GM12864 (cell line): ENCODE data around the gene HDC.

Experiments used
- DNase-seq: peaks from one replicate; pipeline ENCODE4 v3.0.0-alpha.2; 2011; ENCODE audit warnings: low read depth
- H3K4me3 ChIP-seq: 2 replicates; pipeline ENCODE4 v1.5.1; 2011; ENCODE audit warnings: mild to moderate bottlenecking, low read depth, low read length, control low read depth
- TF ChIP-seq, protein P1 (sequence below): IDR thresholded peaks from 2 replicates; pipeline ENCODE4 v1.5.1; 2011; ENCODE audit warnings: low read depth, mild to moderate bottlenecking, moderate library complexity, low read length, control low read depth, inconsistent platforms; ENCODE audit errors: missing control alignments

Gene HDC, protein sequence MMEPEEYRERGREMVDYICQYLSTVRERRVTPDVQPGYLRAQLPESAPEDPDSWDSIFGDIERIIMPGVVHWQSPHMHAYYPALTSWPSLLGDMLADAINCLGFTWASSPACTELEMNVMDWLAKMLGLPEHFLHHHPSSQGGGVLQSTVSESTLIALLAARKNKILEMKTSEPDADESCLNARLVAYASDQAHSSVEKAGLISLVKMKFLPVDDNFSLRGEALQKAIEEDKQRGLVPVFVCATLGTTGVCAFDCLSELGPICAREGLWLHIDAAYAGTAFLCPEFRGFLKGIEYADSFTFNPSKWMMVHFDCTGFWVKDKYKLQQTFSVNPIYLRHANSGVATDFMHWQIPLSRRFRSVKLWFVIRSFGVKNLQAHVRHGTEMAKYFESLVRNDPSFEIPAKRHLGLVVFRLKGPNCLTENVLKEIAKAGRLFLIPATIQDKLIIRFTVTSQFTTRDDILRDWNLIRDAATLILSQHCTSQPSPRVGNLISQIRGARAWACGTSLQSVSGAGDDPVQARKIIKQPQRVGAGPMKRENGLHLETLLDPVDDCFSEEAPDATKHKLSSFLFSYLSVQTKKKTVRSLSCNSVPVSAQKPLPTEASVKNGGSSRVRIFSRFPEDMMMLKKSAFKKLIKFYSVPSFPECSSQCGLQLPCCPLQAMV

DNA sequence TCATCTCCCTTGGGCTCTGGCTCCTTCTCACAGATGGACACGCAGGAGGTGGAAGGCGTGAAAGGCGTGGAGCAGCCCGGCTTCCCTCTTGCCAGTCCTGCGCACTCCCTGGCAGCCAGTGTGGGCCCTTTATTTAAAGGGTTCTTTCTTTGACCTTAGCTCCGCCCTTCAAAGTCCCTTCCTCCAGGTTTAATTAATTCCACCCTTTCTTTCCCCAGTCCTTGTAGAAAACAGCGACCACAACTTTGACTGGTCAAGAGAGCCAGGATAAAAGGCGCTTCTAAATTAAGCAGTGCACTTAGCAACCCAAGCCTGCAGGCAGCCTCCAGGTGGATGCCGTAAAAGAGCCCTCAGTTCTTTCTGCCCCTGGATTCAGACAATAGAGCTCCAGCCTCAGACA, at the start of gene HDC:
Gene HDC (minus strand): TSS at position 107 of the 400 bp plus-strand sequence. CDS start 103 bp downstream, at position 4.
- H3K4me3 ChIP-seq: no peak within 1 kb of the TSS
- TF ChIP-seq, protein P1, sequence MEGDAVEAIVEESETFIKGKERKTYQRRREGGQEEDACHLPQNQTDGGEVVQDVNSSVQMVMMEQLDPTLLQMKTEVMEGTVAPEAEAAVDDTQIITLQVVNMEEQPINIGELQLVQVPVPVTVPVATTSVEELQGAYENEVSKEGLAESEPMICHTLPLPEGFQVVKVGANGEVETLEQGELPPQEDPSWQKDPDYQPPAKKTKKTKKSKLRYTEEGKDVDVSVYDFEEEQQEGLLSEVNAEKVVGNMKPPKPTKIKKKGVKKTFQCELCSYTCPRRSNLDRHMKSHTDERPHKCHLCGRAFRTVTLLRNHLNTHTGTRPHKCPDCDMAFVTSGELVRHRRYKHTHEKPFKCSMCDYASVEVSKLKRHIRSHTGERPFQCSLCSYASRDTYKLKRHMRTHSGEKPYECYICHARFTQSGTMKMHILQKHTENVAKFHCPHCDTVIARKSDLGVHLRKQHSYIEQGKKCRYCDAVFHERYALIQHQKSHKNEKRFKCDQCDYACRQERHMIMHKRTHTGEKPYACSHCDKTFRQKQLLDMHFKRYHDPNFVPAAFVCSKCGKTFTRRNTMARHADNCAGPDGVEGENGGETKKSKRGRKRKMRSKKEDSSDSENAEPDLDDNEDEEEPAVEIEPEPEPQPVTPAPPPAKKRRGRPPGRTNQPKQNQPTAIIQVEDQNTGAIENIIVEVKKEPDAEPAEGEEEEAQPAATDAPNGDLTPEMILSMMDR: no peak
- no peak for DNase-seq

DNA sequence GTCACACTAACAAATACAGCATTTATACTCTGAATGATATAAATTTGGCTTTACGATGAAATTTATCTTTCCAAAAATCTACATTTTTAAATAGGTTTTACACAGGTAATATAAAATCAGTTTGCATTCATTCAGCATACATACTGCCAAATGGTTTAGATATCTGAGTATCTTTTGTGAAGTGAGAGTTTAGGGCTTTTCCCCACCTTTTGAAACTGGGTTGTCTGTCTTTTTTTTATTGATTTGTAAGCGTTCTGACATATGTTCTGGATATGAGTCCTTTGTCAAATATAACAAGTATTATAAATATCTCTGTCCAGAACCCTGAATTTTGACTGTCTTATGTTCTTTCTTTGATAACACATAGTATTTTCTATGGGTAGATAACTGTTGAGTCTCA, 47.1 kb upstream of the HDC start:
- no peak for DNase-seq
- no peak overlapping the region for H3K4me3 ChIP-seq
- TF ChIP-seq, protein P1: no peak

DNA sequence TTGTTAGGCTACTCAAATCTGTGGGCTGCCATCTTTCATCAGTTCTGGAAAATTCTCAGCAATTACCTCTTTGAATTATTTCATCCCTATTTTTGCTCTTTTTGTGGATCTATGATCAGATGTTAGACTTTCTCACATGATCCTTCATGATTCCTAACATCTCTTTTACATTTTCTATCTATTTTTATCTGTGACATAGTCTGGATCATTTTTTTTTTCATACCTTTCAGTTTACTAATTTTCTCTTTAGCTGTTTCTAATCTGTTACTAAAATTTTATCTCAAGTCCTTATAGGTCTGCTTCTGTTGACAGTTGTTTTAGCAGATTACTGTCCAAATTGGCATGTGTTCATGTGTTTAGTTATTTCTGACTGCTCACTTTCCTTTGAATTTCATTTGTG, 42.3 kb upstream of the HDC start:
- H3K4me3 ChIP-seq: no peak overlapping the region
- DNase-seq: no peak

DNA sequence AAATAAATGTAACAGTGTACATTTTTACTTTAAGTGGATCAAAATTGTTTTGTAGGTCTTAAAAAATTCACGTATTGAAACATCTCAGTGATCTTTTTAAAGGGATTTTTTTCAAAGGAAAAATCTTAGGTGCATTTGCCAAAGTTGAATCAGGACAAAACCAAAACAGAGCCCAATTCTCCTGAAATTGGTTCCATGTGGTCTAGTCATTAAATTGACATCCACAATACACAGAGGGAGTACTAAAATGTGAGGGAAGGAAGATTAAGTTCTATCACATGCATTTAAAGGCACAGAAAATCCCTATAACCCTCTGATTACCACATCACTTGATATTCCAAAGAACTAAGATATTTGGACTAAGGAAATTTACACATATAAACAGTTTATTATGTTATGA, 39.3 kb upstream of the HDC start:
- TF ChIP-seq, protein P1: no peak
- DNase-seq: no peak
- H3K4me3 ChIP-seq: no peak overlapping the region

More for the DNA sequence above, 42.3 kb upstream of the HDC start:
- TF ChIP-seq, protein P1: no peak

DNA sequence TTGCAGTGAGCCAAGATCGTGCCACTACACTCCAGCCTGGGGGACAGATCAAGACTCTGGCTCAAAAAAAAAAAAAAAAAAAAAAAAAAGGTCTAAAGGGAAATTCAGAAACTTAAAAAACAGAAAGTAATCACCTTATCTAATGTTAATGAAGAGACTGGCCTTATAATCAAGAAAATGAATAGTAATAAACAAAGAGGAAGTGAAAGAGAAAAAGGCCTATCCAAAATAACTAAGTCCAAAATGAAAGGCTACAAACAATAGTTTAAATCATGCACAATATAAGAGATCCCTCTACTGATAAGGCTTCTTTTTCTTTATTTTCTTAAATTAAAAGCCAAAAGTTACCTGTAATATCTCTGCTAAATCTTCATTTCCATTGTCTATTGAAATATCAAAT, 37.1 kb upstream of the HDC start:
- TF ChIP-seq, protein P1: no peak
- DNase-seq: no peak
- H3K4me3 ChIP-seq: no peak overlapping the region

DNA sequence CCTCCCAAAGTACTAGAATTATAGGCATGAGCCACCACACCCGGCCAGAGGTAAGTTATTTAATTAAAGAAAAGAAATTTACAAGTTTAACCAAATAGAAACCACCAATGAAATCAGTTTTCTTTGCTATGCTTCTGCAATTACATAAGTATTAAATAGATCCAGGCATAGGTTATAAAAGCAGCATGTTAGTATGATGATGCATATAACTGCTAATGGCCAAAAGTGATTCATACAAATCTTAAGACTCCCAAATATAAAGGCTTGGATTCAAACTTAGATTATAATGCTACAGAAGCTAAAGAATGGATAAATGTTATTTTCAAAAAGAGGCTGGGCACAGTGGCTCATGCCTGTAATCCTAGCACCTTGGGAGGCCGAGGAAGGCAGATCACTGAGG, 32.8 kb upstream of the HDC start:
- no peak overlapping the region for H3K4me3 ChIP-seq
- DNase-seq: no peak
- TF ChIP-seq, protein P1: no peak
